WI38 (cell line): Measurements from ENCODE around the gene CENPX.

ENCODE experiments used
- H3K4me3 ChIP-seq: 2 replicates; pipeline ENCODE4 v1.5.1; 2011; ENCODE audit warnings: low read depth, mild to moderate bottlenecking, control low read depth, low read length
- CTCF ChIP-seq: IDR thresholded peaks from 2 replicates; pipeline ENCODE4 v1.5.1; 2012; ENCODE audit warnings: low read depth, mild to moderate bottlenecking, control low read depth, low read length

The CENPX gene

DNA sequence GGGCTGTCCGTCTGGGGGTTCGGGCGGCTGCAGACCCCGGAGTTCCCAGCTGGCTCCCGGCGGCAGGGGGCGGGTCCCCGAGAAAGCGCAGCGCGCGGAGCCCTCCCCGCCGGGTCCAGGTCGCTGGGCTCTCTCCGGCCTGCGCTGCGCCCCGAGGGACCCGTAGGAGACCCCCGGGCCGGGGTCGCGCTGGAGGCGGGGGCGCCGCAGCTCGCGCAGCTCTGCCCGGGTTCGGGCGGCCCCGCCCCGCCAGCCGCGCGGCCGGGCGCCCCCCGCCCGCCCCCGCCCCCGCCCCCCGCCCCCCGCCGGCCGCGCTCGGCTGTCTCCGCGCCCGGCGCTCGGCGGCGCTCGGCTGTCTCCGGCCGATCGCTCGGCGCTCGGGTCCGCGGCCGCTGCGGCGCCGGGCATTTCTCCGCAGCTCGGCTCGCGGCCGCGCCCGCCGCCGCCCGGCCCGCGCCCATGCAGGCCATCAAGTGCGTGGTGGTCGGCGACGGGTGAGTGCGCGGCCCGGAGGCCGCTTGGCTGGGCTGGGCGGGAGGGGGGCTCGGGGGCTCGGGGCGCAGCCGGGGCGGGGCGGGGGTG, 8.7 kb upstream of the CENPX start, which contains the start of gene RAC3:
Gene RAC3 (plus strand): TSS at position 376 of the 582 bp plus-strand sequence. CDS start 84 bp downstream, at position 460.
- peak within 1 kb of the TSS; percentile 54 for H3K4me3 ChIP-seq
- TF ChIP-seq CTCF: no peak

DNA sequence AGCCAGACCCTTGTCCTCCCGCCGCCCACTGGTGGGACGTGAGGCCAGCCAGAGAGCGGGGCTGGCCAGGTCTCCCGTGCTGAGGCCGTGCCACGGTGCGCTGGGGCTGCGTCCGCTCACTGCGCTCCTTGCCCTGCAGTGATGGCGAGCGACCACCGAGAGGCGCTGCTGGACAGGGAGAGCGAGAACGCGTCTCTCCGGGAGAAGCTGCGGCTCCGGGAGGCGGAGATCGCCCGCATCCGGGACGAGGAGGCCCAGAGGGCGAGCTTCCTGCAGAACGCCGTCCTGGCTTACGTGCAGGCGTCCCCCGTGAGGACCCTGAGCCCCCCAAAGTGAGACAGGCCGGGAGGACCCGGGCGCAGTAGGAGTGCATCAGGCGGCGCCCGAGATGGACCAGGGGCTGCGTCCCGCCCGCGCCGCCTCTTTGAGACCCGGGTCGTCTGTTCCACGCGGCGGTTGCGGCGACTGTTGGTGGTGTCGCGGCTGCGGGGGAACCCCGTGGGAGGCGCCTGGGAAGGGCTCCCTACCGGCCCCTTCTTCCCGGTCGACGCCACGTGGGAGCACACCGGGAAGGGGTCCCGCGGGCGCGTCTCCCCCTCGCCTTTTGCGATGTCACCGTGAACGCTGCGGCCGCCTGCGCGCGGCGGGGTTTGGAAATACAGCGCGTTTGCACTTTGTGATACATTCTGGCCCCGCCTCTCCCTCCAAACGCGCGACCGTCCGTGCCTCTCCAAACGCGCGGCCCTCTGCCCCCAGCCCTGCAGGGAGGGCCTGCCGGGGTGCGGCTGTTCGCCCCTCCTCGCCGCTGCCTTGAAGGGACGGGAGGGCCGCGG, 8.0 kb upstream of the CENPX start:
- peak overlapping the region; percentile 54 for H3K4me3 ChIP-seq
- TF ChIP-seq CTCF: peak; percentile 20; the same call in 1 of the 2 replicates

DNA sequence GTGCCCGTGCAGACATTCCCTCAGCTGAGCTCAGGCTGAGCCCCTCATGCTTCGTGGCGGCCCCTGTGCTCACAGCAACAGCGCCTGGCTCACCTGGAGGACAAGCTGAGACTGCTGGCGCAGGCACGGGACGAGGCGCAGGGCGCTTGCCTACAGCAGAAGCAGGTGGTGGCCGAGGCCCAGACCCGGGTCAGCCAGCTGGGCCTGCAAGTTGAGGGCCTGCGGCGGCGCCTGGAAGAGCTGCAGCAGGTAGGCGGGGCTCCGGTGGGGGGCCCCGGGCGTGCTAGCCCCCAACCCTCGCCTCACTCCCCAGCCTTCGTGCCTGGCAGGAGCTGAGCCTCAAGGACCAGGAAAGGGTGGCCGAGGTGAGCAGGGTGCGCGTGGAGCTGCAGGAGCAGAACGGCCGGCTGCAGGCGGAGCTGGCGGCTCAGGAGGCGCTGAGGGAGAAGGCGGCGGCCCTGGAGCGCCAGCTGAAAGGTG, 7.4 kb upstream of the CENPX start:
- H3K4me3 ChIP-seq: no peak overlapping the region
- TF ChIP-seq CTCF: no peak

DNA sequence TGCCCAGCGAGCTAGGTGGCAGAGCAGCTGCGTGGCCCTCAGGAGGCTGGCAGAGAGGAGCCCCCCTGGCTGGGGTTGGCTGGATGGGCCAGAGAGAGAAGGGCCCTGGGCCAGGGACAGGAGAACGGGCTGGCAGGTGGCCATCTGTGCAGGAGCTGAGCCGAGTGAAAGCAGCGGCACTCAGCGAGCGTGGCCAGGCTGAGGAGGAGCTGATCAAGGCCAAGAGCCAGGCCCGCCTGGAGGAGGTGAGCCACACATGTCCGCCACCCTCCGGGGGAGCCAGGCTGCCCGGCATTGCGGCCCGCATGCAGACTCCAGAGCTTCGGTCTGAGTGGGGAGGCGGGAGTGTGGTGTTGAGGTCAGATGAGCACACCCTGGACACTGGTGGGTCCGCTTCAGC, 6.7 kb upstream of the CENPX start:
- no peak overlapping the region for H3K4me3 ChIP-seq
- TF ChIP-seq CTCF: no peak

DNA sequence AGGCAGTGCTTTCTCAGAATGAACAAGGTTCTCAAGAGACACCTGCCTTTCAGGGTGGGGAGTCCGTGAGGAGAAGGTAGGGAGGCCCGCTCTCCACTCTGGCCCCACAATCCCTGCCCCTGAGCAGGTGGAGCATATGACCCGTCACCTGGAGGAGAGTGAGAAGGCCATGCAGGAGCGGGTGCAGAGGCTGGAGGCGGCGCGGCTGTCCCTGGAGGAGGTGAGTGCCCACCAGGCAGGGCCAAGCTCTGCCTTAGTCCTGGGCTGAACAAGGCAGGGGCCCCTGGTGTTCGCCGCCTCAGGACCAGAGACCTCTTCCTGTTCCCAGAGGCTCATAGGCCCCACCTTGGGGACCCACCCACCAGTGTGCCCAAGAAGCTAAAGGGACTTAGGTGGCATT, 6.3 kb upstream of the CENPX start:
- no peak overlapping the region for H3K4me3 ChIP-seq
- TF ChIP-seq CTCF: no peak

- no peak overlapping the region for H3K4me3 ChIP-seq
- no peak for TF ChIP-seq CTCF
These were observed 5.6 kb upstream of the CENPX start for GRCh38 chr17:82028246-82028645.
